Measurements from ENCODE around the gene F2.

The F2 gene

GRCh38 chr11:46718155-46719019 lies 626 bp upstream of the F2 start:
- no peak overlapping the region for H3K4me3 ChIP-seq (ENCODE audit: low read depth, low read length)
- TF ChIP-seq, protein P1, sequence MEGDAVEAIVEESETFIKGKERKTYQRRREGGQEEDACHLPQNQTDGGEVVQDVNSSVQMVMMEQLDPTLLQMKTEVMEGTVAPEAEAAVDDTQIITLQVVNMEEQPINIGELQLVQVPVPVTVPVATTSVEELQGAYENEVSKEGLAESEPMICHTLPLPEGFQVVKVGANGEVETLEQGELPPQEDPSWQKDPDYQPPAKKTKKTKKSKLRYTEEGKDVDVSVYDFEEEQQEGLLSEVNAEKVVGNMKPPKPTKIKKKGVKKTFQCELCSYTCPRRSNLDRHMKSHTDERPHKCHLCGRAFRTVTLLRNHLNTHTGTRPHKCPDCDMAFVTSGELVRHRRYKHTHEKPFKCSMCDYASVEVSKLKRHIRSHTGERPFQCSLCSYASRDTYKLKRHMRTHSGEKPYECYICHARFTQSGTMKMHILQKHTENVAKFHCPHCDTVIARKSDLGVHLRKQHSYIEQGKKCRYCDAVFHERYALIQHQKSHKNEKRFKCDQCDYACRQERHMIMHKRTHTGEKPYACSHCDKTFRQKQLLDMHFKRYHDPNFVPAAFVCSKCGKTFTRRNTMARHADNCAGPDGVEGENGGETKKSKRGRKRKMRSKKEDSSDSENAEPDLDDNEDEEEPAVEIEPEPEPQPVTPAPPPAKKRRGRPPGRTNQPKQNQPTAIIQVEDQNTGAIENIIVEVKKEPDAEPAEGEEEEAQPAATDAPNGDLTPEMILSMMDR (IDR thresholded peaks at IDR 0.05; ENCODE audit: low read depth, low read length, missing control alignments), result no peak
- DNase-seq (ENCODE audit: low read depth), result no peak

GRCh38 chr11:46719543-46720218 lies 668 bp downstream of the F2 start:
- no peak for DNase-seq (ENCODE audit: low read depth)
- TF ChIP-seq, protein P1 (IDR thresholded peaks at IDR 0.05; ENCODE audit: low read depth, low read length, missing control alignments), result no peak
- no peak overlapping the region for H3K4me3 ChIP-seq (ENCODE audit: low read depth, low read length)

- no peak overlapping the region for H3K4me3 ChIP-seq (ENCODE audit: low read depth, low read length)
- TF ChIP-seq, protein P1 (IDR thresholded peaks at IDR 0.05; ENCODE audit: low read depth, low read length, missing control alignments), result no peak
- DNase-seq (ENCODE audit: low read depth), result no peak
Measured at GRCh38 chr11:46721286-46721685, 2.3 kb downstream of the F2 start.

- TF ChIP-seq, protein P1 (IDR thresholded peaks at IDR 0.05; ENCODE audit: low read depth, low read length, missing control alignments), result no peak
- no peak for DNase-seq (ENCODE audit: low read depth)
- no peak overlapping the region for H3K4me3 ChIP-seq (ENCODE audit: low read depth, low read length)
Measured at GRCh38 chr11:46722566-46723358, 3.7 kb downstream of the F2 start.

- no peak overlapping the region for H3K4me3 ChIP-seq (ENCODE audit: low read depth, low read length)
- no peak for DNase-seq (ENCODE audit: low read depth)
- TF ChIP-seq, protein P1 (IDR thresholded peaks at IDR 0.05; ENCODE audit: low read depth, low read length, missing control alignments), result no peak
Measured at GRCh38 chr11:46723359-46723680, 4.3 kb downstream of the F2 start.

DNA sequence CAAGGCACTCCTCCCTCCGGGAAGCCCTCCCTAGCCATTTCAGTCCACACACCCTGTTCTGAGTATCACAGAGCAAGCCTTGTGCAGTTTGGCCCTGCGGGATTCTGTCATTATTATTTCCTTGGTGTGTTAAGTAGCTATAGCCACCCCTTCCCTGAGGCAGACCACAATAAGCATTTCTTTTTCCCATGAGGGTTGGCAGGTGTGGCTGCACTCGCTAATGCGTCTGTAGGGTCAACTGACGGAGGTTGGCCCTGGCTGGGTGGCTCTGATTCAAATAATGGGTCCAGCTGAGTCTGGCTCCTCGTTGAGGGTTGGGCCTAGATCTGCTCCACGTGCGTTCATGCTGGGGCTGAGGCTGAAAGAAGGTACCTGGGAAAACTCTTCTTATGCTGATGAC lies 5.1 kb downstream of the F2 start:
- no peak for DNase-seq (ENCODE audit: low read depth)
- TF ChIP-seq, protein P1 (IDR thresholded peaks at IDR 0.05; ENCODE audit: low read depth, low read length, missing control alignments), result no peak
- H3K4me3 ChIP-seq (ENCODE audit: low read depth, low read length), result no peak overlapping the region
